ENCODE measurements around the gene CEL. TPM values are rescaled to one million over a fixed set of nuclear protein-coding genes. Genes with fewer than 3 reads are reported as not detected.

The CEL gene
- total RNA-seq, 2 experiments from 2014 or later, result 2.8 to 3.5 TPM

Small RNA genes within 50 kb of the gene (microRNA-seq; reads per million reads assigned to microRNA genes)
- gene MIR6877 (ENCODE audit: borderline microRNAs expressed, borderline replicate concordance), result 1.5 reads per million

Other genes with a start within 250 kb of the CEL start
- not detected for gene AK8, start 183.7 kb upstream of the CEL start, total RNA-seq
- gene SPACA9, start 183.1 kb upstream of the CEL start, total RNA-seq, result 1 to 10 TPM; 3.0 to 3.5 TPM
- gene TSC1, start 117.4 kb upstream of the CEL start, total RNA-seq, result 10 to 100 TPM; 36.8 to 37.6 TPM
- gene GFI1B, start 83.3 kb upstream of the CEL start, total RNA-seq, result not detected
- gene GTF3C5, start 31.0 kb upstream of the CEL start, total RNA-seq, result 10 to 100 TPM; 75.1 to 87.9 TPM
- gene RALGDS, start 59.3 kb downstream of the CEL start, total RNA-seq, result 10 to 100 TPM; 79.1 to 92.3 TPM
- 1 to 10 TPM; 2.4 to 2.7 TPM for gene GBGT1, start 101.9 kb downstream of the CEL start, total RNA-seq
- not detected for gene OBP2B, start 147.3 kb downstream of the CEL start, total RNA-seq
- gene ABO, start 213.2 kb downstream of the CEL start, total RNA-seq, result under 1 TPM; 0.27 to 0.56 TPM

Measured in activated CD4-positive, alpha-beta T cell treated with anti-CD3 and anti-CD28 coated beads, Interleukin-2, amount 10 ng/mL, durations not matched to agents 7 days and 5 days (primary cell).